ENCODE data around the gene RAB43. TPM values are rescaled to one million over a fixed set of nuclear protein-coding genes. Genes with fewer than 3 reads are reported as not detected.
"Not testable (repeated sequence)": the region's sequence is repeated elsewhere in the genome, so short reads cannot be mapped to it uniquely, and the experiment has no call there.

Gene RAB43
- polyA plus RNA-seq, 2 of the 4 experiments (the other 2 are of a cell fraction): 1.6 to 2.9 TPM

DNA sequence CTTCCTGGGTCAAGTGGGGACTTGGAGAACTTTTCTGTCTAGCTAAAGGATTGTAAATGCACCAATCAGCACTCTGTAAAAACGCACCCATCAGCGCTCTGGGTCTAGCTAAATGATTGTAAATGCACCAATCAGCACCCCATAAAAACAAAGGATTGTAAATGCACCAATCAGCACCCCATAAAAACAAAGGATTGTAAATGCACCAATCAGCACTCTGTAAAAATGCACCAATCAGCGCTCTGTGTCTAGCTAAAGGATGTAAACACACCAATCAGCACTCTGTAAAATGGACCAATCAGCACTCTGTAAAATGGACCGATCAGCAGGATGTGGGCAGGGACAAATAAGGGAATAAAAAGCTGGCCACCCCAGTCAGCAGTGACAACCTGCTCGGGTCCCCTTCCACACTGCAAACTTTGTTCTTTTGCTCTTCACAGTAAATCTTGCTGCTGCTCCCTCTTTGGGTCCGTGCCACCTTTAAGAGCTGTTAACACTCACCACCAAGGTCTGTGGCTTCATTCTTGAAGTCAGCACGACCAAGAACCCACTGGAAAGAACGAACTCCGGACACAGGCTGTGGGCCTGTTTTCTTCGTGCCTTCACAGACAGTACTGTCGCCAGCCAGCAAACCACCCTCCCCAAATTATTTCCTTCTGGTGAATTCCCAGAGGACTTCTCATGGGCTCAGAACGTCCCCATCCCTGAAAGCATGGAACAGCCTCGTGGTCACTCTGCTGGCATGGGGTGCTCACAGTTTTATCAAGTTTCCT is 52.1 kb downstream of the RAB43 start:
- not testable (repeated sequence) for H3K4me2 ChIP-seq; H3K27ac ChIP-seq; DNase-seq (ENCODE audit: low read depth in 1 of 2, low spot score in 1 of 2); H3K4me1 ChIP-seq; ATAC-seq; H3K4me3 ChIP-seq; FAIRE-seq; H3K9me3 ChIP-seq
- TF ChIP-seq MAFK (IDR thresholded peaks at IDR 0.05; ENCODE audit: partially characterized antibody): peak; percentile 59
- ChIA-PET CTCF (interaction anchor here (0.6 to 2.6 kb wide), 6 partner anchors 12 to 151 kb away, joined by 3 to 16 read pairs (median 4); no protein-coding TSS in a partner anchor), POLR2A (interaction anchor here (0.5 to 1.0 kb wide), 2 partner anchors 92 to 330 kb away, joined by 3 to 5 read pairs; no protein-coding TSS in a partner anchor)
- 65% methylated on average over 13 of the region's 13 CpGs for WGBS (ENCODE audit: missing lambda C conversion rate)

DNA sequence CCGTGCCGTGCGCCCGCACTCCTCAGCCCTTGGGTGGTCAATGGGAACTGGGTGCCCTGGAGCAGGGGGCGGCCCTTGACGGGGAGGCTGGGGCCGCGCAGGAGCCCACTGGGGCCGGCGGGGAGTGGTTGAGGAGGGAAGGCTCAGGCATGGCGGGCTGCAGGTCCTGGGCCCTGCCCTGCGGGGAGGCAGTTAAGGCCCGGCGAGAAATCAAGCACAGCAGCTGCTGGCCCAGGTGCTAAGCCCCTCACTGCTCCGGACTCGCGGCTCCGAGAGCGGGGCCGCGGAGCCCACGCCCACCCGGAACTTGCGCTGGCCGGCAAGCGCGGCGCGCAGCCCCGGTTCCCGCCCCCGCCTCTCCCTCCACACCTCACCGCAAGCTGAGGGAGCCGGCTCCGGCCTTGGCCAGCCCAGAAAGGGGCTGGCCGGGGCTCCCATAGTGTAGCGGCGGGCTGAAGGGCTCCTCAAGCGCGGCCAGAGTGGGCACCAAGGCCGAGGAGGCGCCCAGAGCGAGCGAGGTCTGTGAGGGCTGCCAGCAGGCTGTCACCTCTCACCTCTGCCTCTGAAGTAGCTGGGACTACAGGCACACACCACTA is 53.2 kb downstream of the RAB43 start:
- DNase-seq (ENCODE audit: low read depth in 1 of 2, low spot score in 1 of 2): no peak
- CTCF ChIA-PET: interaction anchor here (0.7 to 2.6 kb wide), 6 partner anchors 10 to 248 kb away, joined by 3 to 16 read pairs (median 4); no protein-coding TSS in a partner anchor
- no peak for TF ChIP-seq GATA3 (IDR thresholded peaks at IDR 0.05; ENCODE audit: borderline replicate concordance)
- H3K4me1 ChIP-seq: no peaks in the 10 kb centered on the region
- H3K27ac ChIP-seq: no peak overlapping the region
- WGBS (ENCODE audit: missing lambda C conversion rate): 90% methylated on average over 11 of the region's 44 CpGs
- H3K4me3 ChIP-seq: no peak overlapping the region
- H3K4me2 ChIP-seq: no peak overlapping the region
- no peak for FAIRE-seq
- POLR2A ChIA-PET: no interaction called here
- no peak for ATAC-seq
- H3K9me3 ChIP-seq: no peaks in the 10 kb centered on the region

- POLR2A ChIA-PET; FAIRE-seq; DNase-seq (ENCODE audit: low read depth in 1 of 2, low spot score in 1 of 2); H3K9me3 ChIP-seq; H3K4me2 ChIP-seq; ATAC-seq; H3K27ac ChIP-seq; H3K4me3 ChIP-seq; H3K4me1 ChIP-seq: not testable (repeated sequence)
- CTCF ChIA-PET: interaction anchor here (0.6 to 3.1 kb wide), 4 partner anchors 15 to 249 kb away, joined by 3 to 19 read pairs (median 3); no protein-coding TSS in a partner anchor
- 67% methylated on average over 7 of the region's 7 CpGs for WGBS (ENCODE audit: missing lambda C conversion rate)
Observed at GRCh38 chr3:129067719-129068118, 53.9 kb downstream of the RAB43 start.

- H3K27ac ChIP-seq: no peak overlapping the region
- no peak overlapping the region for H3K4me3 ChIP-seq
- ChIA-PET CTCF (interaction anchor here (2.6 to 3.1 kb wide), 2 partner anchors 13 to 96 kb away, joined by 10 to 19 read pairs; no protein-coding TSS in a partner anchor), POLR2A (no interaction called here)
- H3K4me2 ChIP-seq: no peak overlapping the region
- no peaks in the 10 kb centered on the region for H3K4me1 ChIP-seq
- no peak for FAIRE-seq
- WGBS (ENCODE audit: missing lambda C conversion rate): 53% methylated on average over 4 of the region's 4 CpGs
- no peak for ATAC-seq
- no peaks in the 10 kb centered on the region for H3K9me3 ChIP-seq
- no peak for DNase-seq (ENCODE audit: low read depth in 1 of 2, low spot score in 1 of 2)
- TF ChIP-seq RARB (CRISPR knock-in tag; IDR thresholded peaks at IDR 0.05) (no peak), POLR2A (IDR thresholded peaks at IDR 0.05; ENCODE audit: low read length) (no peak), HOXB13 (CRISPR knock-in tag; IDR thresholded peaks at IDR 0.05; ENCODE audit: low read depth) (no peak), KDM5A (IDR thresholded peaks at IDR 0.05) (no peak), TFCP2L1 (CRISPR knock-in tag; IDR thresholded peaks at IDR 0.05) (no peak), SMC3 (IDR thresholded peaks at IDR 0.05) (no peak), ZNF302 (CRISPR knock-in tag; IDR thresholded peaks at IDR 0.05) (no peak), HOXB5 (CRISPR knock-in tag; IDR thresholded peaks at IDR 0.05) (no peak), HDAC2 (IDR thresholded peaks at IDR 0.05) (no peak), JUN (IDR thresholded peaks at IDR 0.05) (no peak), FOXS1 (CRISPR knock-in tag; IDR thresholded peaks at IDR 0.05) (no peak), HOXA7 (CRISPR knock-in tag; IDR thresholded peaks at IDR 0.05) (no peak), ESRRA (IDR thresholded peaks at IDR 0.05; ENCODE audit: borderline replicate concordance, low read length) (no peak), KDM1A (IDR thresholded peaks at IDR 0.05; ENCODE audit: low read depth) (no peak), CHD4 (IDR thresholded peaks at IDR 0.05; ENCODE audit: borderline replicate concordance) (no peak), ZC3H11A (IDR thresholded peaks at IDR 0.05) (no peak)
Observed at GRCh38 chr3:129065720-129066073, 55.9 kb downstream of the RAB43 start.
